B cell (primary cell): ENCODE data around the gene TMEM107. TPM values are rescaled to one million over a fixed set of nuclear protein-coding genes. Genes with fewer than 3 reads are reported as not detected.

Experiments used
- ATAC-seq: fragments of 200-7000 bp; cut with Tn5 transposase; one replicate; pipeline ENCODE4 v1.10.0; 2021; ENCODE audit warnings: low read depth, mild to moderate bottlenecking, moderate number of reproducible peaks, moderate library complexity
- CTCF ChIA-PET: fragments of 350-600 bp; sonication (Branson Sonifier 250); formaldehyde crosslinking; loops from one replicate; lab custom pipeline; 2021; ENCODE audit warnings: antibody characterized with exemption, inconsistent platforms; lab: Charles Lee
- POLR2A ChIA-PET: fragments of 350-600 bp; sonication (Branson Sonifier 250); formaldehyde crosslinking; loops from one replicate; lab custom pipeline; 2021; ENCODE audit warnings: antibody characterized with exemption; lab: Charles Lee
- DNase-seq: peaks from one replicate; pipeline ENCODE4 v3.0.0; 2013
- H2AFZ ChIP-seq: 2 replicates; pipeline ENCODE4 v1.6.1; 2012; ENCODE audit warnings: mild to moderate bottlenecking, low read depth, low read length; ENCODE audit not compliant: insufficient read depth, poor library complexity, severe bottlenecking
- H3K27ac ChIP-seq, 2 donors: 1 replicate in 1 of 2; 2 replicates in 1 of 2; pipeline ENCODE4 v1.5.1; 2012 to 2013; ENCODE audit warnings: low read length in 2 of 2, mild to moderate bottlenecking in 2 of 2, moderate library complexity in 1 of 2
- H3K27me3 ChIP-seq, 4 experiments: fragments of 200-600 bp in 1 of 4; sonication (generic) in 1 of 4; replicated peaks in 1 of 4; 1 replicate in 2 of 4; 2 replicates in 2 of 4; pipeline versions ENCODE4 v1.6.1 to v1.7.0; 2013 to 2016; ENCODE audit warnings: low read length in 3 of 4, mild to moderate bottlenecking in 2 of 4, mixed read lengths in 1 of 4, moderate library complexity in 1 of 4; ENCODE audit not compliant: insufficient read depth in 4 of 4, control insufficient read depth in 3 of 4; ENCODE audit errors: control extremely low read depth in 1 of 4
- H3K36me3 ChIP-seq, 2 experiments: replicated peaks in 1 of 2; 1 replicate in 1 of 2; 2 replicates in 1 of 2; pipeline versions ENCODE4 v1.6.1 to v1.7.1; 2013; ENCODE audit warnings: low read length in 1 of 2; ENCODE audit not compliant: insufficient read depth in 2 of 2, control insufficient read depth in 1 of 2; ENCODE audit errors: control extremely low read depth in 1 of 2, extremely low read depth in 1 of 2
- H3K4me1 ChIP-seq, 2 donors: fragments of 200-600 bp in 1 of 2; sonication (generic) in 1 of 2; 1 replicate in 1 of 2; 2 replicates in 1 of 2; pipeline versions ENCODE4 v1.5.1 to v1.6.1; 2013 to 2017; ENCODE audit warnings: low read length in 2 of 2; ENCODE audit not compliant: control insufficient read depth in 2 of 2, insufficient read depth in 2 of 2
- H3K4me2 ChIP-seq: replicated peaks from 2 replicates; pipeline ENCODE3; 2012; ENCODE audit warnings: mild to moderate bottlenecking, low read depth, low read length; ENCODE audit not compliant: poor library complexity, severe bottlenecking
- H3K4me3 ChIP-seq, 5 experiments: fragments of 200-600 bp in 1 of 5; sonication (generic) in 1 of 5; 1 replicate in 3 of 5; 2 replicates in 2 of 5; pipeline versions ENCODE4 v1.5.1 to v1.7.0; 2011 to 2016; ENCODE audit warnings: low read length in 4 of 5, mild to moderate bottlenecking in 4 of 5, low read depth in 2 of 5, control low read depth in 1 of 5, moderate library complexity in 1 of 5; ENCODE audit not compliant: insufficient read depth in 1 of 5; ENCODE audit errors: control extremely low read depth in 1 of 5, extremely low read depth in 1 of 5
- H3K79me2 ChIP-seq: fragments of 200-600 bp; sonication (generic); one replicate; pipeline ENCODE4 v1.6.0; 2016; ENCODE audit warnings: low read length; ENCODE audit not compliant: control insufficient read depth, insufficient read depth
- H3K9ac ChIP-seq: fragments of 200-600 bp; sonication (generic); 2 replicates; pipeline ENCODE4 v1.6.1; 2017; ENCODE audit warnings: mild to moderate bottlenecking, low read length, moderate library complexity
- H3K9me3 ChIP-seq, 3 donors: one replicate each; pipeline versions ENCODE4 v1.6.1 to v1.7.1; 2013; ENCODE audit warnings: low read length in 2 of 3; ENCODE audit not compliant: control insufficient read depth in 2 of 3, insufficient read depth in 1 of 3; ENCODE audit errors: control extremely low read depth in 1 of 3
- H4K20me1 ChIP-seq: 2 replicates; pipeline ENCODE4 v1.6.0; 2012; ENCODE audit warnings: mild to moderate bottlenecking, low read length; ENCODE audit not compliant: insufficient read depth, control insufficient read depth, poor library complexity, severe bottlenecking
- H3K27ac Mint-ChIP-seq: one replicate; pipeline ENCODE4 v1.8.0; 2021; ENCODE audit warnings: mixed read lengths
- H3K27me3 Mint-ChIP-seq: one replicate; pipeline ENCODE4 v1.8.0; 2021; ENCODE audit warnings: mixed read lengths
- H3K4me1 Mint-ChIP-seq: one replicate; pipeline ENCODE4 v1.8.0; 2021; ENCODE audit warnings: mixed read lengths
- H3K4me3 Mint-ChIP-seq: one replicate; pipeline ENCODE4 v1.8.0; 2021; ENCODE audit warnings: mixed read lengths
- H3K9me3 Mint-ChIP-seq: one replicate; pipeline ENCODE4 v1.8.0; 2022; ENCODE audit warnings: mixed read lengths; ENCODE audit not compliant: insufficient read depth
- CTCF ChIP-seq: fragments of 200-600 bp; IDR thresholded peaks from one replicate; pipeline ENCODE4 v1.8.0; 2022; ENCODE audit warnings: antibody characterized with exemption, mild to moderate bottlenecking
- EZH2 ChIP-seq: IDR thresholded peaks from 2 replicates; pipeline ENCODE4 v1.6.1; 2012; ENCODE audit warnings: borderline replicate concordance, low read depth, mild to moderate bottlenecking, moderate library complexity, low read length; ENCODE audit not compliant: insufficient read depth, poor library complexity, severe bottlenecking
- WGBS: methylation state at CpG from one replicate; pipeline ENCODE4 v1.1.5; 2013; ENCODE audit warnings: missing lambda C conversion rate; ENCODE audit not compliant: insufficient coverage; 5-methylcytosine and 5-hydroxymethylcytosine counted together
- intact Hi-C: fragments of 100-400 bp; cut with micrococcal nuclease; formaldehyde crosslinking; loops from one replicate; pipeline ENCODE4 v1.10.0; 2022
- polyA plus RNA-seq: library from polyadenylated mRNA; depleted of rRNA; stranded (reverse); fragments of >200 nt; gene quantifications from 2 replicates; pipeline ENCODE4 v1.2.3, GENCODE V29; 2012
- total RNA-seq, 2 donors: library from RNA; stranded (reverse); fragments of 120-200 nt in 1 of 2; gene quantifications; 1 replicate in 1 of 2; 2 replicates in 1 of 2; pipeline versions ENCODE4 v1.2.3 to v1.2.4, GENCODE V29; 2013 to 2022

Gene TMEM107
- total and polyA plus RNA-seq, 2 donors (not counting 1 experiment from before 2014, with no cell fraction given) = 13.3 to 30.3 TPM

GRCh38 chr17:8167526-8167925 is 8.7 kb downstream of the TMEM107 start:
- Histone ChIP-seq H3K27ac (no peak overlapping the region), H3K9me3 (no peaks in the 10 kb centered on the region), H3K36me3 (no peaks in the 10 kb centered on the region), H3K79me2 (peaks cover 7% of the 10 kb centered on the region), H4K20me1 (peaks cover under 1% of the 10 kb centered on the region), H3K27me3 (no peaks in the 10 kb centered on the region), H3K9ac (no peak overlapping the region), H3K4me2 (no peak overlapping the region), H3K4me1 (peaks cover 17 to 26% of the 10 kb centered on the region in 2 donors), H3K4me3 (no peak overlapping the region), H2AFZ (no peak overlapping the region)
- no peak for TF ChIP-seq EZH2
- TF ChIP-seq CTCF = no peak
- H3K27ac Mint-ChIP-seq = no peak overlapping the region
- peaks cover 27% of the 10 kb centered on the region for H3K4me1 Mint-ChIP-seq
- CTCF ChIA-PET = interaction anchor here (1.2 to 2.0 kb wide), 3 partner anchors 9 to 48 kb away, joined by 3 to 7 read pairs (median 5); no protein-coding TSS in a partner anchor
- WGBS = 100% methylated on average over 3 of the region's 3 CpGs
- no peak overlapping the region for H3K4me3 Mint-ChIP-seq
- no peaks in the 10 kb centered on the region for H3K9me3 Mint-ChIP-seq
- POLR2A ChIA-PET = interaction anchor here (0.6 kb wide), 1 partner anchor 79 kb away, joined by 9 read pairs; no protein-coding TSS in a partner anchor
- no peaks in the 10 kb centered on the region for H3K27me3 Mint-ChIP-seq
- DNase-seq (no peak), ATAC-seq (no peak)
- intact Hi-C loops = no loop called here

- peaks cover 21 to 27% of the 10 kb centered on the region in 2 donors for H3K4me1 ChIP-seq
- H3K36me3 ChIP-seq = peaks cover 0 to under 1% of the 10 kb centered on the region in 2 experiments
- Mint-ChIP-seq H3K4me1 (peaks cover 25% of the 10 kb centered on the region), H3K9me3 (no peaks in the 10 kb centered on the region), H3K27me3 (no peaks in the 10 kb centered on the region), H3K27ac (no peak overlapping the region), H3K4me3 (no peak overlapping the region)
- no peak overlapping the region for H2AFZ ChIP-seq
- H3K9ac ChIP-seq = no peak overlapping the region
- DNase-seq (no peak), ATAC-seq (no peak)
- no peaks in the 10 kb centered on the region for H3K27me3 ChIP-seq
- no peak overlapping the region for H3K4me3 ChIP-seq
- no peaks in the 10 kb centered on the region for H3K9me3 ChIP-seq
- ChIA-PET CTCF (interaction anchor here (2.0 kb wide), 1 partner anchor 8 kb away, joined by 7 read pairs; no protein-coding TSS in a partner anchor), POLR2A (no interaction called here)
- no peak for TF ChIP-seq CTCF
- TF ChIP-seq EZH2 = no peak
- intact Hi-C loops = no loop called here
- no peak overlapping the region for H3K27ac ChIP-seq
- WGBS = 97% methylated on average over 4 of the region's 6 CpGs
- no peak overlapping the region for H3K4me2 ChIP-seq
- H3K79me2 ChIP-seq = peaks cover 14% of the 10 kb centered on the region
- H4K20me1 ChIP-seq = peaks cover 4% of the 10 kb centered on the region
These were observed 9.4 kb downstream of the TMEM107 start for GRCh38 chr17:8166731-8167130.
